ENCODE results near the gene EMSY. TPM values are rescaled to one million over a fixed set of nuclear protein-coding genes. Genes with fewer than 3 reads are reported as not detected.

EMSY gene
- total RNA-seq, 1 experiment from 2014 or later = 29.3 TPM

- peaks cover 35 to 46% (median 41%) of the 10 kb centered on the region in 3 experiments for H3K36me3 Mint-ChIP-seq (ENCODE audit: insufficient read depth in 1 of 3, low read depth in 3 of 3)
- TF ChIP-seq CTCF (conservative IDR thresholded peaks at IDR 0.05) = no peak
Measured at GRCh38 chr11:76550781-76551180, 106.0 kb downstream of the EMSY start.

More at GRCh38 chr11:76550781-76551180, 106.0 kb downstream of the EMSY start:
- H2BK5ac ChIP-seq (ENCODE audit: insufficient read length, low read length) = no peak overlapping the region
- no peak overlapping the region for H3K27ac ChIP-seq (ENCODE audit: insufficient read length, low read depth, low read length)
- no peaks in the 10 kb centered on the region for H3K9me3 ChIP-seq (ENCODE audit: control insufficient read depth, low read depth, low read length)
- no peak overlapping the region for H2AK5ac ChIP-seq (ENCODE audit: insufficient read length, low read length)
- H2BK15ac ChIP-seq (ENCODE audit: low read depth, low read length) = no peak overlapping the region
- H2AFZ ChIP-seq (ENCODE audit: low read length) = no peak overlapping the region
- no peak overlapping the region for H4K8ac ChIP-seq (replicated peaks; ENCODE audit: insufficient read length, low read depth, low read length)
- H3K23me2 ChIP-seq (ENCODE audit: insufficient read length, low read depth, low read length, poor library complexity, severe bottlenecking) = no peaks in the 10 kb centered on the region
- no peak overlapping the region for H4K91ac ChIP-seq (ENCODE audit: insufficient read length, low read depth, low read length)
- no peak overlapping the region for H2BK12ac ChIP-seq (ENCODE audit: insufficient read length, low read depth, low read length)
- no peak overlapping the region for H3K18ac ChIP-seq (ENCODE audit: insufficient read length, low read depth, low read length)
- no peak overlapping the region for H3K4ac ChIP-seq (ENCODE audit: low read depth, low read length)
- no peaks in the 10 kb centered on the region for H4K20me1 ChIP-seq (ENCODE audit: control insufficient read depth, insufficient read depth, insufficient read length)
- no peak overlapping the region for H2BK120ac ChIP-seq (ENCODE audit: low read depth, low read length, poor library complexity, severe bottlenecking)
- H3K79me1 ChIP-seq (ENCODE audit: insufficient read depth, low read depth, low read length, poor library complexity, severe bottlenecking) = no peaks in the 10 kb centered on the region
- no peaks in the 10 kb centered on the region for H3K27me3 ChIP-seq (ENCODE audit: insufficient read depth, low read length)
- Mint-ChIP-seq H3K27ac (no peak overlapping the region), H3K4me3 (no peak overlapping the region), H3K27me3 (ENCODE audit: low read depth) (no peaks in the 10 kb centered on the region), H3K4me1 (peaks cover 3 to 8% of the 10 kb centered on the region in 2 experiments; a peak in 3 of 4 replicates), H3K9me3 (peaks cover 9 to 16% of the 10 kb centered on the region in 2 experiments; a peak in 4 of 5 replicates)
- no peak overlapping the region for H2BK20ac ChIP-seq (ENCODE audit: low read depth, low read length, poor library complexity, severe bottlenecking)
- H3K4me1 ChIP-seq (ENCODE audit: insufficient read depth, low read length) = no peaks in the 10 kb centered on the region
- H3K4me2 ChIP-seq (ENCODE audit: insufficient read depth, insufficient read length, low read length) = no peak overlapping the region
- DNase-seq = no peak
- H3T11ph ChIP-seq (ENCODE audit: low read length) = no peak overlapping the region
- WGBS (ENCODE audit: extremely low coverage, insufficient read length, low lambda C conversion rate) = no CpG with 5 or more reads among the region's 7 CpGs
- no peak overlapping the region for H3K56ac ChIP-seq (ENCODE audit: insufficient read length, low read depth, low read length)
- no peak overlapping the region for H3K9ac ChIP-seq (ENCODE audit: extremely low read depth, insufficient read length, low read length)
- no peak overlapping the region for H3K14ac ChIP-seq (ENCODE audit: insufficient read depth, low read length)
- H3K79me2 ChIP-seq (ENCODE audit: insufficient read depth, low read length) = no peaks in the 10 kb centered on the region
- no peak overlapping the region for H4K5ac ChIP-seq (ENCODE audit: insufficient read length, low read depth, low read length)
- H3K23ac ChIP-seq (ENCODE audit: insufficient read length, low read depth, low read length) = no peak overlapping the region

All from H9 (cell line).